Keratinocyte (primary cell): ENCODE data around the gene KIAA0040. TPM values are rescaled to one million over a fixed set of nuclear protein-coding genes. Genes with fewer than 3 reads are reported as not detected.

ENCODE experiments used
- DNase-seq: peaks from one replicate; pipeline ENCODE4 v3.0.0-alpha.2; 2011; ENCODE audit warnings: low read depth, missing footprints, low spot score
- FAIRE-seq: peaks from 2 replicates; lab custom pipeline; 2011; peaks lifted over from hg19 to GRCh38; lab: Jason Lieb, UNC
- H2AFZ ChIP-seq: 2 replicates; pipeline ENCODE4 v1.6.0; 2012; ENCODE audit warnings: low read length, control low read depth, inconsistent platforms; ENCODE audit not compliant: control insufficient read depth
- H3K27ac ChIP-seq: 2 replicates; pipeline ENCODE4 v1.5.1; 2011; ENCODE audit warnings: low read length; ENCODE audit not compliant: control insufficient read depth, insufficient read depth
- H3K27me3 ChIP-seq: 3 replicates; pipeline ENCODE4 v1.6.0; 2011; ENCODE audit warnings: low read length; ENCODE audit not compliant: control insufficient read depth, insufficient read depth; ENCODE audit errors: extremely low read depth
- H3K36me3 ChIP-seq, 2 experiments: 2 replicates in 1 of 2; 3 replicates in 1 of 2; pipeline ENCODE4 v1.5.1; 2011; ENCODE audit warnings: low read length in 2 of 2, mild to moderate bottlenecking in 1 of 2; ENCODE audit not compliant: control insufficient read depth in 2 of 2, insufficient read depth in 2 of 2; ENCODE audit errors: extremely low read depth in 1 of 2
- H3K4me1 ChIP-seq: 3 replicates; pipeline ENCODE4 v1.5.1; 2011; ENCODE audit warnings: low read length; ENCODE audit not compliant: control insufficient read depth, insufficient read depth; ENCODE audit errors: extremely low read depth
- H3K4me2 ChIP-seq: 3 replicates; pipeline ENCODE4 v1.6.0; 2011; ENCODE audit warnings: low read depth, low read length; ENCODE audit not compliant: control insufficient read depth, insufficient read depth; ENCODE audit errors: extremely low read depth
- H3K4me3 ChIP-seq, 3 experiments: fragments of 200-600 bp in 1 of 3; sonication (generic) in 1 of 3; 2 replicates in 2 of 3; 3 replicates in 1 of 3; pipeline ENCODE4 v1.5.1; 2011 to 2016; ENCODE audit warnings: low read length in 3 of 3, mild to moderate bottlenecking in 3 of 3, control low read depth in 2 of 3, inconsistent platforms in 1 of 3, low read depth in 1 of 3, mixed read lengths in 1 of 3, mixed run types in 1 of 3, moderate library complexity in 1 of 3; ENCODE audit not compliant: control insufficient read depth in 2 of 3, insufficient read depth in 2 of 3; ENCODE audit errors: extremely low read depth in 1 of 3
- H3K79me2 ChIP-seq: 2 replicates; pipeline ENCODE4 v1.6.0; 2012; ENCODE audit warnings: low read length; ENCODE audit not compliant: control insufficient read depth, insufficient read depth
- H3K9ac ChIP-seq: 3 replicates; pipeline ENCODE4 v1.6.0; 2011; ENCODE audit warnings: low read length; ENCODE audit not compliant: control insufficient read depth, insufficient read depth; ENCODE audit errors: extremely low read depth
- H3K9me1 ChIP-seq: 3 replicates; pipeline ENCODE4 v1.6.0; 2011; ENCODE audit warnings: low read length; ENCODE audit not compliant: control insufficient read depth, insufficient read depth; ENCODE audit errors: extremely low read depth
- H3K9me3 ChIP-seq: 2 replicates; pipeline ENCODE4 v1.5.1; 2012; ENCODE audit warnings: low read depth, low read length; ENCODE audit not compliant: control insufficient read depth
- H4K20me1 ChIP-seq: 3 replicates; pipeline ENCODE4 v1.6.0; 2011; ENCODE audit warnings: low read length; ENCODE audit not compliant: control insufficient read depth, insufficient read depth; ENCODE audit errors: extremely low read depth
- EZH2 ChIP-seq: IDR thresholded peaks from one replicate; pipeline ENCODE4 v1.6.1; 2012; ENCODE audit warnings: inconsistent platforms, mild to moderate bottlenecking, low read length, moderate library complexity
- dilution Hi-C: fragments of 300-500 bp; cut with MboI; formaldehyde crosslinking; loops from one replicate; pipeline ENCODE4 v1.7.0; 2020; ENCODE audit warnings: low sequenced_read_pairs; ENCODE audit not compliant: extremely low pct_ligation_motif_present
- polyA plus RNA-seq, 5 experiments: library from polyadenylated mRNA; depleted of rRNA in 3 of 5; stranded (reverse) in 3 of 5; stranded (forward) in 1 of 5; unstranded in 1 of 5; fragments of >200 nt; gene quantifications; 1 replicate in 1 of 5; 2 replicates in 3 of 5; 3 replicates in 1 of 5; pipeline versions ENCODE4 v1.2.1 to v1.2.3, GENCODE V29; 2011 to 2012; ENCODE audit warnings: missing spikeins in 2 of 5, low read depth in 1 of 5, low replicate concordance in 1 of 5
- TF ChIP-seq, protein P1 (sequence below), 3 experiments: IDR thresholded peaks in 1 of 3; conservative IDR thresholded peaks in 1 of 3; optimal IDR thresholded peaks in 1 of 3; 2 replicates in 2 of 3; 3 replicates in 1 of 3; pipeline versions ENCODE3 to v1.5.1; 2011; ENCODE audit warnings: low read length in 3 of 3, mild to moderate bottlenecking in 3 of 3, moderate library complexity in 2 of 3, control low read depth in 1 of 3, inconsistent platforms in 1 of 3; ENCODE audit not compliant: insufficient read depth in 2 of 3; ENCODE audit errors: extremely low read depth in 1 of 3

KIAA0040 gene
- polyA plus RNA-seq, 1 donor (not counting 4 experiments of a cell fraction or from before 2014, with no cell fraction given): 57.9 TPM

DNA sequence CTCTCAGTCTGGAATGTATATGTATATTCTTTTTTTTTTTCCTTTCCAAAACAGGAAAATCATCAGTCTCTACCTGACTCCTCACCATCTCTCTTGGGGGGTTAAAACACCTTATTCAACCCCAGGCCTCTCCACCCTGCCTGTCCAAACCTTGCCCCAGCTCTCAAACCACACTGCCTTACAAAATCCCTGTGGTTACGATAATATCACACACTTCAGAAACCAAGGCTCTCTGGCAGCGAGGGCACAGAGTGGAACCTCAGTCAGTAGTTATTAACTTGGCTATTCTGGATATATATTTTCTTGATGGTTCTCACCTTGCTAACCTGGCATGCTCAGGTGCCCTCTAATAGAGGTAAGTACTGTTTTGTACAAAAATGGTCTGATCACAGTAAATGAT lies 24.7 kb downstream of the KIAA0040 start:
- TF ChIP-seq, protein P1, sequence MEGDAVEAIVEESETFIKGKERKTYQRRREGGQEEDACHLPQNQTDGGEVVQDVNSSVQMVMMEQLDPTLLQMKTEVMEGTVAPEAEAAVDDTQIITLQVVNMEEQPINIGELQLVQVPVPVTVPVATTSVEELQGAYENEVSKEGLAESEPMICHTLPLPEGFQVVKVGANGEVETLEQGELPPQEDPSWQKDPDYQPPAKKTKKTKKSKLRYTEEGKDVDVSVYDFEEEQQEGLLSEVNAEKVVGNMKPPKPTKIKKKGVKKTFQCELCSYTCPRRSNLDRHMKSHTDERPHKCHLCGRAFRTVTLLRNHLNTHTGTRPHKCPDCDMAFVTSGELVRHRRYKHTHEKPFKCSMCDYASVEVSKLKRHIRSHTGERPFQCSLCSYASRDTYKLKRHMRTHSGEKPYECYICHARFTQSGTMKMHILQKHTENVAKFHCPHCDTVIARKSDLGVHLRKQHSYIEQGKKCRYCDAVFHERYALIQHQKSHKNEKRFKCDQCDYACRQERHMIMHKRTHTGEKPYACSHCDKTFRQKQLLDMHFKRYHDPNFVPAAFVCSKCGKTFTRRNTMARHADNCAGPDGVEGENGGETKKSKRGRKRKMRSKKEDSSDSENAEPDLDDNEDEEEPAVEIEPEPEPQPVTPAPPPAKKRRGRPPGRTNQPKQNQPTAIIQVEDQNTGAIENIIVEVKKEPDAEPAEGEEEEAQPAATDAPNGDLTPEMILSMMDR (optimal IDR thresholded peaks at IDR 0.05 in 1 of 3, IDR thresholded peaks at IDR 0.05 in 1 of 3, conservative IDR thresholded peaks at IDR 0.05 in 1 of 3; ENCODE audit: extremely low read depth in 1 of 3, insufficient read depth in 2 of 3, low read length in 3 of 3): no peak
- TF ChIP-seq EZH2: no peak
- Histone ChIP-seq H3K9me3 (no peaks in the 10 kb centered on the region), H3K4me3 (no peak overlapping the region), H3K79me2 (peaks cover 46% of the 10 kb centered on the region), H3K4me2 (no peak overlapping the region), H4K20me1 (no peaks in the 10 kb centered on the region), H3K9me1 (no peaks in the 10 kb centered on the region), H3K27ac (no peak overlapping the region), H3K27me3 (no peaks in the 10 kb centered on the region), H3K4me1 (peaks cover 21% of the 10 kb centered on the region), H3K9ac (no peak overlapping the region), H2AFZ (no peak overlapping the region), H3K36me3 (peaks cover 29 to 52% of the 10 kb centered on the region in 2 experiments)
- FAIRE-seq (no peak), DNase-seq (no peak)
- dilution Hi-C loops: no loop called here

DNA sequence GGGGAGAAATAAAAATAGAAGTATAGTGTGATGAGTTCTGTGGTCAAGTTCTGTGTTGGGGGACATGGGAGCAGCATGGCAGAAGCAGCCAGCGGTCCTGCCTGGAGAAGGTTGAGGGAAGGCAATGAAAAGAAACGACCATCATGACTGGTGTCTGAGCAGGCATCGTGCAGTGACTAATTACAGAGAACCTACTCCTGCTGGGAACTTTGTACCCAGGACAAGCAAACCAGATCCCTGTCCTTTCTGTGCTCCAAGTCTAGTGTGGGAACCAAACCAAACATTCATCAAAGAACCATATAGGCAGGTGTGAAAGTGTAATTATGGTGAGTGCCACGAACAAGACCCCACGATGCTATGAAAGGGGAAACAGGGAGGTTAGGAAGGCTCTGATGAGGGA lies 25.8 kb downstream of the KIAA0040 start:
- Histone ChIP-seq H4K20me1 (no peaks in the 10 kb centered on the region), H3K79me2 (peaks cover 37% of the 10 kb centered on the region), H3K27ac (no peak overlapping the region), H3K9me1 (no peaks in the 10 kb centered on the region), H3K9ac (no peak overlapping the region), H3K4me2 (no peak overlapping the region), H3K9me3 (no peaks in the 10 kb centered on the region), H3K4me1 (peaks cover 21% of the 10 kb centered on the region), H3K27me3 (no peaks in the 10 kb centered on the region), H2AFZ (no peak overlapping the region), H3K4me3 (no peak overlapping the region), H3K36me3 (peaks cover 32 to 52% of the 10 kb centered on the region in 2 experiments)
- TF ChIP-seq EZH2: no peak
- TF ChIP-seq, protein P1 (optimal IDR thresholded peaks at IDR 0.05 in 1 of 3, IDR thresholded peaks at IDR 0.05 in 1 of 3, conservative IDR thresholded peaks at IDR 0.05 in 1 of 3; ENCODE audit: extremely low read depth in 1 of 3, insufficient read depth in 2 of 3, low read length in 3 of 3): no peak
- no peak for FAIRE-seq
- no peak for DNase-seq
- dilution Hi-C loops: no loop called here
